ENCODE measurements around the gene ARF5. TPM values are rescaled to one million over a fixed set of nuclear protein-coding genes. Genes with fewer than 3 reads are reported as not detected.

Gene ARF5
- total RNA-seq, 1 donor: 75.6 TPM

- TF ChIP-seq, protein P1, sequence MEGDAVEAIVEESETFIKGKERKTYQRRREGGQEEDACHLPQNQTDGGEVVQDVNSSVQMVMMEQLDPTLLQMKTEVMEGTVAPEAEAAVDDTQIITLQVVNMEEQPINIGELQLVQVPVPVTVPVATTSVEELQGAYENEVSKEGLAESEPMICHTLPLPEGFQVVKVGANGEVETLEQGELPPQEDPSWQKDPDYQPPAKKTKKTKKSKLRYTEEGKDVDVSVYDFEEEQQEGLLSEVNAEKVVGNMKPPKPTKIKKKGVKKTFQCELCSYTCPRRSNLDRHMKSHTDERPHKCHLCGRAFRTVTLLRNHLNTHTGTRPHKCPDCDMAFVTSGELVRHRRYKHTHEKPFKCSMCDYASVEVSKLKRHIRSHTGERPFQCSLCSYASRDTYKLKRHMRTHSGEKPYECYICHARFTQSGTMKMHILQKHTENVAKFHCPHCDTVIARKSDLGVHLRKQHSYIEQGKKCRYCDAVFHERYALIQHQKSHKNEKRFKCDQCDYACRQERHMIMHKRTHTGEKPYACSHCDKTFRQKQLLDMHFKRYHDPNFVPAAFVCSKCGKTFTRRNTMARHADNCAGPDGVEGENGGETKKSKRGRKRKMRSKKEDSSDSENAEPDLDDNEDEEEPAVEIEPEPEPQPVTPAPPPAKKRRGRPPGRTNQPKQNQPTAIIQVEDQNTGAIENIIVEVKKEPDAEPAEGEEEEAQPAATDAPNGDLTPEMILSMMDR (IDR thresholded peaks at IDR 0.05; ENCODE audit: insufficient read depth, low read depth, low read length): peak; percentile 47
- no peak overlapping the region for H3K4me3 ChIP-seq (ENCODE audit: low read depth, low read length)
- no peak for DNase-seq (ENCODE audit: low read depth)
Observed at GRCh38 chr7:127629268-127629854, 41.1 kb downstream of the ARF5 start.

GRCh38 chr7:127632276-127632910, 44.2 kb downstream of the ARF5 start:
- H3K4me3 ChIP-seq (ENCODE audit: low read depth, low read length): no peak overlapping the region
- DNase-seq (ENCODE audit: low read depth): peak; percentile 19
- TF ChIP-seq, protein P1 (IDR thresholded peaks at IDR 0.05; ENCODE audit: insufficient read depth, low read depth, low read length): no peak

GRCh38 chr7:127635659-127636285, 47.6 kb downstream of the ARF5 start:
- TF ChIP-seq, protein P1 (IDR thresholded peaks at IDR 0.05; ENCODE audit: insufficient read depth, low read depth, low read length): no peak
- no peak for DNase-seq (ENCODE audit: low read depth)
- no peak overlapping the region for H3K4me3 ChIP-seq (ENCODE audit: low read depth, low read length)

DNA sequence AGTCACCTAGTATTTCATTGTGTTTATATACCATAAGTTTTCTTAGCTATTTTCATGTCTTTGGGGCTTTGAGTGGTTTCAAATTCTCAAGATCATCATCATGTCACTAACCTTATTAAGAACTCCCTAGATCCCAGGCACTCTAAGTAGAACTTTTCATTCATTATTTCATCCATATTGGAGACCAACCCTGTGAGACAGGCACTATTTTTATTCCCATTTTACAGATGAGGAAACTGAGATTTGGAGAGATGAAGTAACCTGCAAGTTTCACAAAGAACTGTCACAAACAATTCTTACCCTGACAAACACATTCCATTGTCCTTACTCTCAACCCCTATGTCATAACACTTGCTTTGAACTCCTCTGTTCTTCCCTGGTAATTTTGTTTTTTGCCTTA, 50.0 kb downstream of the ARF5 start:
- DNase-seq (ENCODE audit: low read depth): no peak
- TF ChIP-seq, protein P1 (IDR thresholded peaks at IDR 0.05; ENCODE audit: insufficient read depth, low read depth, low read length): no peak
- no peak overlapping the region for H3K4me3 ChIP-seq (ENCODE audit: low read depth, low read length)

Other genes starting within 250 kb of the ARF5 start
- gene ZNF800, start 195.7 kb upstream of the ARF5 start, total RNA-seq: 19.3 and 24.6 TPM in 2 replicates
- 17.1 and 19.0 TPM in 2 replicates for gene GCC1, start 2.8 kb upstream of the ARF5 start, total RNA-seq
- gene FSCN3, start 5.3 kb downstream of the ARF5 start, total RNA-seq: 0.43 and 0.97 TPM in 2 replicates
- gene PAX4, start 29.7 kb downstream of the ARF5 start, total RNA-seq: not detected in 2 replicates
- 205 and 241 TPM in 2 replicates for gene SND1, start 63.8 kb downstream of the ARF5 start, total RNA-seq

Measured in fibroblast of villous mesenchyme (primary cell).